Mesenteric fat pad (tissue), 1 donor: Measurements from ENCODE around the gene PDE10A. TPM values are rescaled to one million over a fixed set of nuclear protein-coding genes. Genes with fewer than 3 reads are reported as not detected.

Experiments
- DNase-seq: peaks from one replicate; pipeline ENCODE4 v3.0.0-alpha.2; 2020; ENCODE audit warnings: low spot score
- total RNA-seq: library from RNA; stranded (reverse); fragmentation: NEBNext Ultra II Directional; extraction: Animal tissue kit (Norgen Biotek cat#: 25700); gene quantifications from one replicate; pipeline ENCODE4 v1.2.1, GENCODE V29; 2021
- donor health status: DM: yes; HTN: yes; CAD: no.

Gene PDE10A
- total RNA-seq, 1 donor from 2014 or later: 15.6 TPM

DNA sequence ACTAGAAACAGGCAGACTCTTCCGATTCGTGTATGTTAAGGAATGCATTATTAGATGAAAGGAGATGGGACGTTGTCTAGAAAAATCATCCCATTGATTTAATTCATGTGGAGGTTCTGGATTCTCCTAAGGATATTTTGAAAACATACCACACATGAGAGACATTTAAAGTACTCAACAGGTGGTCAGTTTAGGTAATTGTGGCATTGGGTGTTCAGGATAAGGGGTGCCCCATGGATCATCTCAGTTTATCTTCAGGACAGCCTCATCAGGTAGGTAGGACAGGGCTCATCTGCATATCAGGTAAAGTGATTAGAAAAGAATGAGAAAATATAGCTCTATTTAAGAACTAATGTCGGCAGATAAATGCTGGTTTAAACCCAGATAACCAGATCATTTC lies 15.9 kb upstream of the PDE10A start:
- no peak for DNase-seq

DNA sequence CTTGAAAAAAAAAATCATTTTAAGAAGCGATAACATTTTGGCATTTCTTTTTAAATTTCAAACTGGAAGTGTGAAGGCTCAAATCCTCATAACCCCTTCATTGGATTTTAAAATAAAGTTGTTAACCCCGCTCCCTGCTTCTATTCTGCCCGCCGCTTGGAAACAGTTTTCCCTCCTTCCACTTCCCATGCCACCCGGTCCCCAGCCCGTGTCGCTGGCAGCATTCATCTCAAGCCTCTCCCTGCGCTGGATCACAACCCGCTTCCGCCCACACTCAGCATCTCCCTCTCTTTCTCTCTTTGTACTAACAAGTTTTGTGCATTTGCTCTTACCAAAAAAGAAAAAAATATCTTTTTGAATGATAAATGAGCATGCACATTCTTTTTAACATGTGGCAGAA lies 15.4 kb upstream of the PDE10A start:
- DNase-seq: no peak

DNA sequence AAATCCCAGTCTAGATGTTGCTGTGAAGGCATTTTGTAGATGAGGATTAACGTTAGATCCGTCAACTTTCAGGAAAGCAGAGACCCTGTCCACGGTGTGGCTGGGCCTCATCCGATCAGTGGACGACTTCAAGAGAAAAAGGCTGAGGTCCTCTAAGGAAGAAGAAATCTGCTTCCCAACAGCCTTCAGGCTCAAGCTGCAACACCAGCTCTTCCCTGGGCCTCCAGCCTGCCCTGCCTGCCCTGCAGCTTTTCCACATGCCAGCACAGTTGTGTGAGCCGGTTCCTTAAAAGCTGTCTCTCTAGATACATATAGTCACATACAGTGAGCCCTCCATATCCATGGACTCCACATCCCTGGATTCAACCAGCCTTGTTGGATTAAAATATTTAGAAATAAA lies 14.1 kb upstream of the PDE10A start:
- no peak for DNase-seq

DNA sequence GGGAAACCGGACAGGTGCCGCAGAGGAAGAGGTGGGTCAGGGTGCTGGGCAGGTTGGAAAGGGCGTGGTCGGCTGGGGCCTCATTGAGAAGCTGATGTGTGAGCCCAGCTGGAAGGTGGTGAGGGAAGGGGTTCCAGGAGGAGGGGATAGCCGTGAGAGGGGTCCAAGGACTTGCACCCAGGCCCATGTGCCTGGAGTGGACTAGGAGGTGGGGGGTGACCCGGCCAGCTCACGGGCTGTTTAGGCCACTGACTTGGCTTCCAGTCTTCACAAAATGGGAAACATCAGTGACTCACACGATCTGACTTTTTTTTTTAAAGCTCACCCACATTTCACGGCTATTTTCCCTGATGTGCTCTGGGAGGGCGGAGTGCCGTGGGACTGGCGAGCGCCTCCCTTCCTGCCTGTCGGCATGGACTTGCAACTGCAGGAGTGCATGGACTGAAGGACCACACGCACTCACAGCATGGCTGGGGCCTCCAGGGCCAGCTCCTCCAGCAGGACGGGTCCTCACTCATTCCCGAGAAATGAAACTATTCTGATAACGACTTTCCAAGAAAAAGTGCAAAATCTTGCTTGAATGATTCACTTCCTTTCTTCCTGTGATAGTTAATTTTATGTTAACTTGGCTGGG lies 13.5 kb upstream of the PDE10A start:
- no peak for DNase-seq

DNA sequence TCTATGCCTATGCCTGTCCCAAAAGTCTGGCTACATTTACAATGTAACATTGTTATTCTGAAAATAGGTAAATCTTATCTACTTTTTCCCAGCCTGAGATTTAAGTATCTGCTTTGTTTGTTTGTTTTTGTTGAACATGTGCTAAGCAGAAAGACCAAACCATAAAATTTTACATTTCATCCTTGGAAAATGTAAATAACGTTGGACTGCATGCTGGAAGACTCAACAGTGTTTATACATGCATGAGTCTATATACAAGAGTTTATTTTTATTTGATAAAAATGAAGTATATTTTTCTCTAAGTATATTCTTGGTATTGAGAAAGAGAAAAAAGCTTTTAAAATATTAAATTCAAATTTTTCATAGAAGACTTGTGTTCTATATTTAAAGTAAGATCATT lies 12.1 kb upstream of the PDE10A start:
- DNase-seq: no peak

DNA sequence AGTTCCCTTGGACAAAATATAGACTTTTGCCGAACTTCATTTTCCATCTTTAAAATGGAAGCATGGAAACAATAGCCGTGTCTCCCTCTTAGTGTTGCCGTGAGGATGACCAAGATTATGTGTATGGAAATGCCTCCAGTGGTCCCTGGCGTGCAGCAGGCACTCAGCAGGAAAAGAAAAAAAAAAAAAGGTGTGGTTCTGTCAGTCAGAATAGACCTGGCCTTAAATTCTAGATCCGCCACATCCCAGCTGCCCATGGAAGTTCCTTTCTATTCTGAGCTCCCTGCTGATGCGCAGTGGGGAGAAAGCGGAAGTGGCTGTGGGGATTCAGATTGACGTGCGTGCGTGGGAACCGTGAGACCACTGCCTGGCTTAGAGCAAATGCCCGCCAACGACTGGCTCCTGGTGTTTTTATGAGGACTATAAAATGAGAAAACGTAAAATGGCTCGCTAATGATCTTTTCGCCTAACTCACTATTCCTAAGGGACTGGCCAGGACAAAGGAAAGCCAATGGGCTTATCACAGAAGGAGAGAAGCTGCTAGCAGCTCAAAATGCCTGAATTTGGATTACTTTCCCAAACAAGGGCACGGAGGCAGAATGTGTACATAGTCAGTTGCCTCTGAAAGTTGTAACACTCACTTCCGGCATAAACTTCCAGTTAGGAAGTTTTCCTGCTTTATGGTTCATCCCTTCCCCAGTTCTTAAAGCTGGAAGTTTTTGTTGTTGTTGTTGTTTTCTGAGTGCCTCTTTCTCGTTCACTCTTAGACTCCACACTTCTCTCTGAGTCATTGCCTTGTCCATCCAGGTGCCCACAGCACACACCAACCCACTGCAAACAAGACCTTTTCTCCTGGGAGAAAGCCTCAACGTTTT lies 11.4 kb upstream of the PDE10A start:
- no peak for DNase-seq

DNA sequence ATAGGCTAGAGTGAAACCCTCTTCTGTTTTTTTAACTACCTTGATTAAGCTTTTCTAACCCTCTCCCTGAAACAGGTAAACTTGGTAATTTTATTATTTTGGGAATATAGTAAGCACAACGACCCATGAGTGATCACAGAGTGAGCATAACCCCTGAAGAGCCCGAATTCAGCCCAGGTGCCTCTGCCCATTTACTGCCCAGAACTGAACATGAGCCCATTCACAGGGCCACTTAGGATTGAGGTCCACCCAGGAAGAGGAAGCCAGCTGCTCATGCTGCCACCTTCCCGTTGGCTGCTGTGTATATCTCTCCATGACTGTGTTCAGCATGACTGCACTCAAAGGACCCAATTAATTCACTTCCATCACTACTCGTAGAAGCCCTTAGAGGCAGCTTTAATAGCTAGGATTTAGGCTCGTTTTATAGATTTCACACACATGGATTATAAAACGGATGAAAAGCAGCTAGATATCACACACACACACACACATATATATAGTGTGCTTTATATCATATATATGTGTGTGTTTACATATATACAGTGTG lies 8.3 kb upstream of the PDE10A start:
- DNase-seq: no peak

DNA sequence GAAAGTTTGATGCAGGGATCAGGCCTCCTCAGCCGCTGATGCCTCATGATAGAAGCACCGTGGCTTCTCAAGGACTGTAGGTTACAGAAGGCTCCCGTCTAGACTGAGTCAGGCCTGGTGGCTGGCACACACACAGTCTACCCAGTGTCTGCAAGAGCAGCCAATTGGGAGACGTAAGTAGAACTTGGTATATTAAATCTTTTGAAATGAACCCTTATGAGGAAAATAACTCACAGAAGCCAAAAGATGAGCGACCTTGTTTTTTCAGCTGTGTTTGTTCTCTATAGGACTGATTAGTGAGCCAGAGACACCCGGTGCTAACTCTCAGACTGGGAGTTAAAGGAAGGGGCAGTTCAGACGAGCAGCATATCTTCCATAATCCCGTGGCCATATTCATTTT lies 5.9 kb upstream of the PDE10A start:
- no peak for DNase-seq

DNA sequence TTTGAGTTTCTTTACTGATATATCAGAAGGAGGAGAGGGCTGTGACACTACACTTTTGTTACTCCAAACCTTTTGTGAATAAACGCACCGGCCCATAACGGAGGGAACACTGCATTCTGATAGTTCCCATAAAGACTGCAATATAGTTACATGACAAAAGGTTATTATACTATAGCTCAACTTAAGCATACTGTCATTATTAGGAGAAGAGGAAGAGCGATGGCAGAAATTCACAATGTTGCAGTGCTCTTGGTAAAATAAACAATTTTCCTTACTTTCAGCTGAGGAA lies 2.3 kb upstream of the PDE10A start:
- no peak for DNase-seq

DNA sequence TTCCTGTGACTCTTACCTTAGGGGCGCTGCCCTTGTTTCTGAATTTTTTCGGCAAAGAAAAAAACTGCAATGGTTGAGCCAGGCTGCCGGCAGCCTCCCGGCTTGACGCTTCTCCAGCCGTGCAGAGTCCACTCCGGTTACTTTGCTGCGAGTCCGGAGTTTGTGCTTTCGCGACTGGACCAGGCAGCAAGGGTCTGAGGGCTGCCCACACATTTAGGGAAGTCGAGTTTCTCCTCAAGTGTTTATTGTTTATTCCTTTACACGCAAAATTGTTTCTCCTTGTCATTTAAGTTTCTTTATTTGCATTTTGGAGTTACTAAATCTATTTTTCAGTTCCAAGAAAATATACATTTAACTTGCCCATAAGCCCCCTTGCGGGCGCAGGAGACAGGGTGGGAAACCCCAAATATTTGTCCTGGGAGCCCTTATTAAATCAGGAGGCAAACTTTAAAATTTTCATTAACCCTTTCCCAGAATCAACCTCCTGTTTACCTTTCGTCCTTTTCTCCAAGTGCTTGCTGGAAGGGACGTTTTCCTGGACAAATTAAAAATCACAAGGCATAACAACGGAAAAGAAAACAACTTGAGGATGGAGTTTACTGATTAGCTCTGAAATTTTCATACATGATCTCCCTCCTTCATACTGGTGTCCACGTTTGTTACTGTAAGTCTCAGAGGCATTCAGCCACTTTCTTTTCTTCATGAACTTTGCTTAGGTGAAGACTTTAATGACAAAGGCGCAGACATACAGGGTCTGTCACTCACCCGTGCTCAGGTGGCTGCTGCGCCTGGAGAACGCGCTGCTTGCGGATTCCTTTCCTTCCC lies 1.7 kb upstream of the PDE10A start:
- DNase-seq: no peak

DNA sequence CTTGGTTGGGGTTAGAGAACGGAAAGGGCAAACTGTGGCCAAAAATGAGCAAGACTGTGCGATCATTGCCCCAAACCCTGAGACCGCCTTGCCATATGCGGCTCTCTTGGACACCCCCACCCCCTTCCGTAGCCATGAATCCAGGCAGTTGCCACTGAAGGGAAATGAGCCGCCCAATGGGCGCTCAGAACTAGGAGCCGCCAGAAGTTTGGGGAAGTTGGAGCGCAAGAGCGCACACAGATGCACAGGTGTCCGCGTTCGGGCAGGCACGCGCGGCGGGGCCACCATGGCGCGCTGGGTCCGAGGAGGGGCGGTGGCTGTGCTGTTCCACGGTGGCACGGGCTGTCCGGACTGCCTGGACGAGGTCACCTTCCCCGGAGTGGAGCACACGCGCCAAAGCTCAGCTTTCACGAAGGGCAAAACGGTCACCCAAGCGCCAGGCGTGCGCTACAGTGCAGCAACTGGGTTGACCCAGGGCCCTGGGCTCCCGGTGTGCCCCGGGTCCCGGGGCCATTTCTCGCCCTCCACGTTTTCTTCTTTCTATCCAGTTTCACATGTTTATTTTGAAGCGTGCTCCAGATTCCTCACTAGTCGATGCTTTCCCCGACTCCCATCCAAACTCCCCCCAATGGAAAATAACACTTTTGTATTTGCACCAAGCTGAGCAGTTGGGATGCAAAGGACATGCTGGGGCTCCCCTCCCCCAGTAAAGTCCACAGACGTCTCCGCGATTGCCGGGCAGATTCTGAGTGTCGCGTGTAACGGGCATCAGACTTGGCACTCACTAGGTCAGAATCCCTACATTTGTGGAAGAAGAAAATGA lies 906 bp upstream of the PDE10A start:
- no peak for DNase-seq

DNA sequence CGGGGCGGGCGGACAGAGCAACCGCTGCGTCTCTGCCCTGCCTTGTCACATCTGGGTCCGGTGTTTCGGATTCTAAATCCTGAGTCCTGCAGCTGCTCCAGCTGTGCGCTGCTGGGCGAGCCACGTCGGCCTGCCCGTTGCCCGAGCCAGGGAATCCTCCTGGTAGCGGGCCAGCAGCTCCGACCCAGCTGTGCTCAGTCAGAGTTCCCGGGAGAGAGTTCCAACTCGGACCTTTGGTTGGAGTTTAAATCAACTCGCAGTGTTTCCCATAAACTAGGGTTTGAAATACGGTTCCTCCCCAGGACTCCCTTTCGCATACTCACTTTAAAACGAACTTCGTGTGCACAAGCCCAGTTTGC lies 315 bp upstream of the PDE10A start:
- DNase-seq: no peak

DNA sequence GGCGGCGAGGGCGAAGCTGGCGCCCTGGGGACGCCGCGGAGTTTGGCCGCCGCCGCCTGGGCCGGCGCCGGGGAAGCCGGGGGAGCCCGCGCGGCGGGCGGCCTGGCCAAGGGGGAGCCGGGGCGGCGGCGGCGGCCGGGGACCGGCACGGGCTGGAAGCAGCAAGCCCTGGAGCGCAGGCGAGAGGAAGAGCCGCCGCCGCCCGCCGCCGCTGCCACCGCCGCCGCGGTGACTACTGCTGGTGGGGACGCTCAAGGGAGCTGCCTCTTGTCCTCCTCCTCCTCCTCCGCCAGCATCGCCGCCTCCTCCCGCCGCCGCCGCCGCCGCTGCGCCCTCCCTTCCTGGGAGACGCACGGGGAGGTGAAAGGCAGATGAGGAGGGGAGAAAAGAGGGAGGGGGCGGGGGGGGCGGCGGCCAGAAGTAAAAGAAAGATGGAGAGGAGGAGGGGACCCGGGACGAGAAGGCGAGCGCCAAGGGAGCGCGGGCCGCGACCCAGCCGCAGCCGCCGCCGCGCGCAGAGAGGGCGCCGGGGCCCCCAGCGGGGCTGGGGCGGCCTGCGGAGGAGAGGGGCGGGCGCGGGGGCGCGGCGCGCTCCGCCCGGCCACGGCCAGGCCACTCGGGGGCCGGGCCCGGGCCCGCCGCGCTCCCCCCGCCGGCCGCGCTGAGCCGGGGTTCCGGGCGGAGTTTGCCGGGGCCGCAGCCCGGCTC lies 846 bp downstream of the PDE10A start:
- DNase-seq: no peak

DNA sequence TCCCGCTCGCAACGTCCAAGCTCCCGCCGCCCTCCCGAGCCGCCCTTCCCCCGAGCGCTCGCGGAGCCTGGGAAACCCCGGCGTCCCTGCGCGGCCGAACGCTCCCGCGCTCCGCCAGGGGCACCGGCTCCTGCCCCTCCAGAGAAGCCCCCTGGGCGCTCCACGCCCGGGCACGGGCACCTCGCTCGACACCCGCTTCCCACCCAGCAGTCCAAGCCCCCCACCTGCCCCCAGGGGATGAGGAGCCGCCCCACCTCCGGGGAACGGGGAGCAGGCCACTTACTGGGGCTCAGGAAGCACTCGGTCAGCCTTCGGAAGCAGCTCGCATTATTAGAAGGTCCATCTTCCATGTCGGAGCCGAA lies 1.4 kb downstream of the PDE10A start:
- no peak for DNase-seq

DNA sequence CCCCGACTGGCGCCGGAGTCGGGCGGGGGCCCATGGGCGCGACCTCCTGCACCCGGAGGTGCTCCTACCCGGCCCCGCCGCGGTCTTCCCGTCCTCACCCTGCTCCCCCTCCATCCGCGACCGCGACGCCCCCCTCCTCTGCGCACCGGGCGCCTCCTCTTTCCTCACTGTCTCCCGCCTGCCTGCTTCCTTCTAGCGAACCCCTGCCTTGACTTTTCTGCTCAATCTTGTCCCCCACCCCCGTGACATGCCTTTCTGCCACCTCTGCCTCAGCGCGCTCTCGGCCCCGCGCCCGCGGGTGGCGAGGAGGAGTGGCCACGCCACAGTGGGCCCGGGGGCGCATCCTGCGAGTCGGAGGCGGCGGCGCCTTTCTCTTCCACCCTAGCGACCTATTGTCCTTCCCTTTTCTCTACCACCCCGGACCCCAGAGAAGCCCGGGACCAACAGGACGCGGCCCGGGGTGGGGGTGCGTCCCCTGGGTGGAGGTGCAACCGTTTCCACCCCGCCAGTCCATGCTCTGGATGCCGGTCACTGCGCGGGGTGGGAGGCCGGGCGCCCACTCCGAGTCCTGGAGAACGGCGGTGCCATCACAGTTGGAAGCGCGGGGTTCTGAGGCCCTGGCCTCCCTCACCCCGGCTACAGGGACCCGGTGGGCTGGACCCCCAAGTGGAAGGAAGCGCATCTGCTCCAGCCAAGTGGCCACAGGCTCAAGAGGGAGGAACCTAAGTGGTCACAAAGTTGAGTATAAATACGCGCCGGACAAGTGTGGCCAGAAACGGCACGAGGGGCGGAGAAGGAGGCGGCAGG lies 2.0 kb downstream of the PDE10A start:
- no peak for DNase-seq

DNA sequence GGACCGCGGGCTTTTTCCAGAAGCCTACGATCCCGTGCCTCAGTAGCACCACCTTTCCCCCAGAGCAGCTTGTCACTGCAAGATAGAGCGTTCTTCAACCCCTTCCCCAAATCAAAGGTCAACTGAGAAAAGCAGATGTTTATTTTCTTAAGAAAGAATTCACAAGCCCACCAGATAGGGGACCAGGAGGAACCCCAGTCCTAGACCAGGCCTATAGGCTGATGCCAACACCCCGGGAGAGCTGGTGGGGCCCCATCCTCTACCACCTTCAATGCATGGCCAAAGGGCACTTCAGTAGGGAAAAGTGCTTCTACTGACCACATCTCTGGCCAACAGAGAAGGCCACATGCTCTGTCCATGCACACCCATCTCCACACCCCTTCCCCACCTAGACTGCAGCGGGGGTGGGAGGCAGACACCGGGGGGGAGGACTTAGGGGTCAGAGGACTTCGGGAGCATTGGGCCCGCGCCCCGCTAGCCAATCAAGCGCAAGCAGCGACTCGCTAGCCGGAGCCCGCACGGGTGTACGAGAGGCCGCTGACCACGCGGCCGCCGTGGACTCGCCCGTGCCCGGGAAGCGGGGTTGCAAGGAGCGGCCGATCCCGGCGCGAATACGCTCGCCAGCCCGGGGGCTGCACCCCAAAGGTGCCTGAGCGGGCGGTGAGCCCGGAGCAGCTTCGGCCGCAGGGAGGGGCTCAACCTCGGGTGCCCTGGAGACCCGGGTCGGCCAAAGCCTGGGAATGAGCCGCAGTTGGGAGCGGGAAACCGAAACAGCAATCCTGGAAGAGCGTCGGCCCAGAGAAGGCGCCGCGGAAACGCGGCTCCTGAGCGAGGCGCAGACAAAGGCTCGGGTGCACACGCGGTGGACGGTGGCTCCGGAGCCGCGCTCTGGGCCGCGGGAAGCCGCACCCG lies 2.8 kb downstream of the PDE10A start:
- DNase-seq: no peak

DNA sequence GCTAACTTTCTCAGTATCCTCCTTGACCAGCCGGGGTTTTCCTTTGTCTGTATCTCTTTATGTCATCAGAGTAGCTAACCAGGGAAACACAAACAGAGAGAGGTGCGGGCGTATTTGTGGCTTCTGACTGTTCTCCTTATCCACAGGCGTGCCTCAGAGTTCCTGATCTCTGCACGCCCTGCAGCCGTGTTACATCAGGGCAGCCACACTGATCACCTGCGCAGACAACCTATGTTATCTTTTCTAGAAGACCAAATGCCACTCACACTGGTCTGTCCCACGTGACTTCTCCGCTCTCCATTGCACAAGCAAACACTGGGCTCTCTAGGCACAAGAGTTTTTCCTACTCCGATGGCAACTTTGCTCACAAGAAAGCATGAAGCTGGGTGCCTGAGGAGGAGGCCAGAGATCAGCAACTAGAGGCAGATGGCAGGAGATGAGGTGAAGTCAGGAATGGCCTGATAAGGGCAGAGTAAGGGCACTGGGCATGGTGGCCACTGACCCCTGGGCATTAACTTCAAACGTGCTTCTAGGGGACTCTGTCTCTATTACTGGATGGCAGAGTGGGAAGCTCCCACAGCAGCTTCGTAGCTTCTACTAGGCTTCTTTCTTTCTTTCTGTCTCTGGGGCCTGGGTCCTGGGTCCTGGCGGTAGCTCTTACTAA lies 4.5 kb downstream of the PDE10A start:
- no peak for DNase-seq

DNA sequence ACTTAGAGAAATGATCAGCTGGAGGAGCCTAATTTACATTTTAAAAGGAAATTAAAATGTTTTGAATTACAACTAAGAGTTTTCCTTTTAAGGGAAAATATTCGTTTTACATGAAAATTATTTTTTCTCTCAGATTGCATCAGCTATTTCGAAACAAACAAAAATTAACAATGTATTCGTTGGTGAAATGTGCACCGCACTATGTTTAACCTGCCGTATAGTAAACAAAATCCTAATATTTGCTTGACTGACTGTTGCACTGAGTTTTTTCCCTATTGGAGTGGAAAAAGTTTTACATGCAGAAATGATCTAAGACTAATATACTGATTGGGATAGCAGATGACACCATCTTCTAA lies 5.7 kb downstream of the PDE10A start:
- no peak for DNase-seq
